ENCODE results near the gene RBMS3. TPM values are rescaled to one million over a fixed set of nuclear protein-coding genes. Genes with fewer than 3 reads are reported as not detected.

RBMS3 gene
- total and polyA plus RNA-seq, 3 donors from 2014 or later = 5.6 to 36.2 (median 19.7) TPM

DNA sequence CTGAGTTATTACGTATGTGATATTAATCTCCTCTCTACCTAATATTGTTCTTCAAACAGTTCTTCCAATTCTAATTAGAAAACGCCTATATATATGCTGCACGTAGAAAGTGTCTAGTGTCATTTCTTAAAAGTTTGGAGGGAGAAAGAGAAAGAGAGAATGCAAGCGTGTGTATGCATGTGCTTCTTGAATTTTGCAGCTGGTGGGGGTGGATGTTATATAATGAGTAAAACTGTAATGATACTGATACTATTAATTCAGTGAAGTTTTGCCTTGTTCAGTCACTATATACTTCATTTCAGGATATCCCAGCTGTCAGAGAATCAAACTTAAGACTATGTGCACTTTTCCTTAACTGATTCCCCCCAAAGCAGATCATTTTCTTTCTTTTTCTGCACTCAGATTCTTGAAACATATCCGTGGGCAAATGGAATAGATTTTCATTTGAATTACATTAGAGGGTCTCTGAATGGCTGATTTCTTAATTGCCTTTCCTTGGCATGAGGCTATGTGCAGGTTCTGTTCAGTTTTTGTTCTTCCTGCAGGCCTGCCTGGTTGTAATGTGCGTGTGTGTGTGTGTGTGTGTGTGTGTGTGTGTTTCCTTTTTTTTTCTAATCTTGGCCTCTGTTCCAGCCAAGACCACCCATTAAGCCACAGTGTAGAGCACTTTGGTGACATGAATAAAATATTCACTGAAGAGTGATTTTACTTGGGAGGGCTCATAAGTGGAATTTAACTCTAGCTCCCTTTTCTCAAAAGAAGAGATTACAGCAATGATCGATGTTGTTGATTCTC is 617.5 kb downstream of the RBMS3 start:
- no peak overlapping the region for H3K27ac ChIP-seq

GRCh38 chr3:29899021-29899420 is 618.1 kb downstream of the RBMS3 start:
- 79 to 84% methylated on average over 2 of the region's 2 CpGs for WGBS, 2 donors
- no peaks in the 10 kb centered on the region for H3K27me3 ChIP-seq
- intact Hi-C loops (cut with DNase I; ENCODE audit: low total_unique reads) = no loop called here
- no peak overlapping the region for H3K4me3 ChIP-seq
- TF ChIP-seq POLR2A (IDR thresholded peaks at IDR 0.05) (no peak), CTCF (IDR thresholded peaks at IDR 0.05) (no peak)
- H3K9me3 ChIP-seq = no peaks in the 10 kb centered on the region
- no peak overlapping the region for H3K27ac ChIP-seq
- H3K4me1 ChIP-seq = peaks cover 5% of the 10 kb centered on the region
- no peaks in the 10 kb centered on the region for H3K36me3 ChIP-seq (ENCODE audit: low read depth, missing control alignments)
- no peak for DNase-seq

More for the DNA sequence above, 617.5 kb downstream of the RBMS3 start:
- Histone ChIP-seq H3K36me3 (ENCODE audit: low read depth, missing control alignments) (no peaks in the 10 kb centered on the region), H3K9me3 (no peaks in the 10 kb centered on the region), H3K27me3 (no peaks in the 10 kb centered on the region), H3K4me3 (no peak overlapping the region), H3K4me1 (peaks cover 5% of the 10 kb centered on the region)
- TF ChIP-seq CTCF (IDR thresholded peaks at IDR 0.05) = no peak
- no peak for TF ChIP-seq POLR2A (IDR thresholded peaks at IDR 0.05)
- intact Hi-C loops (cut with DNase I; ENCODE audit: low total_unique reads) = no loop called here
- 58 to 63% methylated on average over 7 of the region's 7 CpGs for WGBS, 2 donors
- peak; percentile 18 for DNase-seq

DNA sequence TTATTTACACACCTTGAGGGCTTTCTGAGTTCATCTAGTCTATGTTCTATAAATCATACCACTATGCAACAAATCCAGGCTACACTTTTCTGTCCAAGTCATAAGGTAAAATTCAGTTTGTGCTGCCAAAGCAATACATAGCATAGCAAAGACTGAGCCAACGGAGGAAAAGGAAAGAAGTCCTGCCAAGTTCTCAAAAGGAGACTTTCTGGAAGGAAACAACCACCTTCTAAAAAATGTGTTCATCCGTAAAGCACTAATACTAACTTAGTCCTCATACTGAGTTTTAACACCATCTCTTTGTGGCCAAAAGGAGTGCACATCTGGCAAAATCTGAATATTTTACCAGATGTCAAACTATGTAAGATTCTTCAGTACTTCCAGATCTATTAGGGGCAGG is 620.2 kb downstream of the RBMS3 start:
- DNase-seq = no peak
- no peak for TF ChIP-seq POLR2A (IDR thresholded peaks at IDR 0.05)
- no peak overlapping the region for H3K4me3 ChIP-seq
- intact Hi-C loops (cut with DNase I; ENCODE audit: low total_unique reads) = no loop called here
- H3K36me3 ChIP-seq (ENCODE audit: low read depth, missing control alignments) = no peaks in the 10 kb centered on the region
- H3K9me3 ChIP-seq = no peaks in the 10 kb centered on the region
- 50 to 55% methylated on average over 2 of the region's 2 CpGs for WGBS, 2 donors
- no peak overlapping the region for H3K27ac ChIP-seq
- peaks cover 5% of the 10 kb centered on the region for H3K4me1 ChIP-seq
- no peaks in the 10 kb centered on the region for H3K27me3 ChIP-seq

DNA sequence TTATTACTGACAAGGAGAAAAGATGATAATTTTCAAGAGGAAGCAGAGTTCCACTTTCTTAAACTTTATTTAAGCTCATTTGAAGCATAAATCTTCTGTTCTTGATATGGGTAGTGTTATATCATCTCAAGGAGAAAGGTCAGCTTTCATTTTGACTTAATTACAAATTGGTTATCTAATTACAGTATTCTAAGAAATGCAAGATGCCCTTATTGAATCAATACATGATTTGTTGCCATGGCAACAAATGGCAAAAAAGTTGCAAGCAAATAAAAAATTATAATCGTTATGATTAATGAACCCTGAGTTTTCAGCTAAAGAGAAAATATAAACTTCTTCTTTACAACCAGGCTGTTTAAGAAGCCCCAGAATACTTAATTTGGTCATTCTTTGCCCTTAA is 622.7 kb downstream of the RBMS3 start:
- Histone ChIP-seq H3K9me3 (no peaks in the 10 kb centered on the region), H3K36me3 (ENCODE audit: low read depth, missing control alignments) (no peaks in the 10 kb centered on the region), H3K27ac (no peak overlapping the region), H3K4me3 (no peak overlapping the region), H3K27me3 (no peaks in the 10 kb centered on the region), H3K4me1 (no peaks in the 10 kb centered on the region)
- intact Hi-C loops (cut with DNase I; ENCODE audit: low total_unique reads) = no loop called here
- no peak for TF ChIP-seq CTCF (IDR thresholded peaks at IDR 0.05)
- TF ChIP-seq POLR2A (IDR thresholded peaks at IDR 0.05) = no peak
- 36 to 41% methylated on average over 1 of the region's 1 CpG for WGBS, 2 donors
- no peak for DNase-seq

DNA sequence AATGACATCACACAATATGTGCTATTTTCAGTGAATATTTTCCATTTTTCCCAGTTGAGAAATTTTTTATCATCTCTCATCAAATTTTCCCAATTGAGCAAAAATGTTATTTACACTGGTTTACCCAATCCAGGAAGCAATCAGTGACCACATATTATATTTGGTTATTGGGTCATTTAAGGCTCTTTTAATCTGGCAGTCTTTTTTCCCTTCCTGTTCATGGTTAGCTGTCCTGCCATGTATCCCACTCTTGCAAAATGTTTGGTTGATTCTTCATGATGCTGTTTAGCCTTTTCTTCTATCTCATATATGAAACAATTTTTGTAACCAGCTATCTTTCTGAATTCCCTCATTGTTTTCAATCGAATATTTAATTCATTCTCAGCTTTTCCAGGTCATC is 626.0 kb downstream of the RBMS3 start:
- Histone ChIP-seq H3K4me1 (no peaks in the 10 kb centered on the region), H3K27me3 (no peaks in the 10 kb centered on the region), H3K9me3 (no peaks in the 10 kb centered on the region), H3K27ac (no peak overlapping the region), H3K4me3 (no peak overlapping the region), H3K36me3 (ENCODE audit: low read depth, missing control alignments) (no peaks in the 10 kb centered on the region)
- intact Hi-C loops (cut with DNase I; ENCODE audit: low total_unique reads) = no loop called here
- WGBS, 2 donors = 79 to 89% methylated on average over 1 of the region's 1 CpG
- DNase-seq = no peak
- TF ChIP-seq POLR2A (IDR thresholded peaks at IDR 0.05) (no peak), CTCF (IDR thresholded peaks at IDR 0.05) (no peak)
